Measurements from ENCODE around the gene ELFN1. TPM values are rescaled to one million over a fixed set of nuclear protein-coding genes. Genes with fewer than 3 reads are reported as not detected.

The ELFN1 gene
- total RNA-seq, 4 donors from 2014 or later, result 1.4 to 2.5 (median 1.9) TPM

DNA sequence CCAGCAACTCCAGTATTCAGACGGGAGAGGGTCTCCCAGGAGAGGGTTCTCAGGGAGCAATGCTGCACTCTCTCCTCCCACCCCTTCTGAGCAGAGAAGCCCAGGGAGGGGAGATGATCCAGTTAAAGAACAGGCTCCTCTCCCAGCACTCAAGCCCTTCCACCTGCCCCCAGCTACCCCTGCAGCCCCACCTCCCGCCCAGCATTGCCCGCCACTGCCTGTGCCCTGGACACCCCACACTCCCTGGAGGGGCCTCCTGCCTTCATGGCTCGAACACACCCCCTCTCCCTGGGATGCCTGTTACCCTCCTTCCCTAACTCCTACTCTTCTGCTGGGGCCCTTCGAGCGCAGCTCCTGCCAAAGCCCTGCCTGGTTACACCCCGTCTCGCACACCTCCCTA lies 66.8 kb downstream of the ELFN1 start:
- no peak overlapping the region for H3K27ac ChIP-seq
- no peak overlapping the region for H3K4me3 ChIP-seq
- H3K36me3 ChIP-seq, result no peaks in the 10 kb centered on the region
- H3K9me3 ChIP-seq, result no peaks in the 10 kb centered on the region
- DNase-seq (ENCODE audit: low spot score in 2 of 2), result no peak
- WGBS, result 84% methylated on average over 8 of the region's 8 CpGs
- H3K4me1 ChIP-seq, result no peaks in the 10 kb centered on the region
- peaks cover 46% of the 10 kb centered on the region for H3K27me3 ChIP-seq
- TF ChIP-seq CTCF (IDR thresholded peaks at IDR 0.05), result no peak
- TF ChIP-seq EP300 (IDR thresholded peaks at IDR 0.05), result no peak
- TF ChIP-seq POLR2A (IDR thresholded peaks at IDR 0.05), result no peak
- TF ChIP-seq POLR2AphosphoS5 (IDR thresholded peaks at IDR 0.05), result no peak

GRCh38 chr7:1737523-1737922 lies 67.4 kb downstream of the ELFN1 start:
- DNase-seq (ENCODE audit: low spot score in 2 of 2), result no peak
- Histone ChIP-seq H3K27me3 (peaks cover 49% of the 10 kb centered on the region), H3K4me3 (no peak overlapping the region), H3K36me3 (no peaks in the 10 kb centered on the region), H3K4me1 (peaks cover 4% of the 10 kb centered on the region), H3K27ac (no peak overlapping the region), H3K9me3 (no peaks in the 10 kb centered on the region)
- TF ChIP-seq EP300 (IDR thresholded peaks at IDR 0.05) (no peak), CTCF (IDR thresholded peaks at IDR 0.05) (no peak), POLR2AphosphoS5 (IDR thresholded peaks at IDR 0.05) (no peak), POLR2A (IDR thresholded peaks at IDR 0.05) (no peak)
- 96% methylated on average over 10 of the region's 10 CpGs for WGBS

- no peaks in the 10 kb centered on the region for H3K36me3 ChIP-seq
- H3K4me1 ChIP-seq, result peaks cover 8% of the 10 kb centered on the region
- H3K4me3 ChIP-seq, result no peak overlapping the region
- no peaks in the 10 kb centered on the region for H3K9me3 ChIP-seq
- WGBS, result 90% methylated on average over 5 of the region's 20 CpGs
- no peak for TF ChIP-seq CTCF (IDR thresholded peaks at IDR 0.05)
- no peak for TF ChIP-seq EP300 (IDR thresholded peaks at IDR 0.05)
- TF ChIP-seq POLR2A (IDR thresholded peaks at IDR 0.05), result no peak
- no peak for TF ChIP-seq POLR2AphosphoS5 (IDR thresholded peaks at IDR 0.05)
- H3K27ac ChIP-seq, result no peak overlapping the region
- DNase-seq (ENCODE audit: low spot score in 2 of 2), result no peak
- H3K27me3 ChIP-seq, result peaks cover 49% of the 10 kb centered on the region
Observed at GRCh38 chr7:1737956-1738355, 67.9 kb downstream of the ELFN1 start.

DNA sequence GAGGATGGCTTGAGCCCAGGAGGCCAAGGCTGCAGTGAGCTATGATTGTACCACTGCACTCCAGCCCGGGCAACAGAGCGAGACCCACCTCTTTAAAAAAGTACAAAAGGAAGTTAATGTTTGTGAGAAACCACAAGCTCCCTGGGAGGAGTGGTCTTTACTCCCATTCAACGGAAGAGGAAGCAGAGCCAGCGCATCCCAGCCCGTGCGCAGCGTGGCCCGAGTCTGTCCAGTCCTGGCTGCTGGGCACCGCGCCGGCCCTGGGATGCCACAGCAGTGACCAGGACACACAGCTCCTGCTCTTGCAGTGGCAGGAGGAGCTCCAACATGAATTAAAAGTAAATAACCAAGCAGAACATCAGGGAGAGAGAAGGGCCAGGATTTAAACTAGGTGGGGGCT lies 68.4 kb downstream of the ELFN1 start:
- 73% methylated on average over 9 of the region's 11 CpGs for WGBS
- no peak overlapping the region for H3K27ac ChIP-seq
- peaks cover 52% of the 10 kb centered on the region for H3K27me3 ChIP-seq
- H3K9me3 ChIP-seq, result no peaks in the 10 kb centered on the region
- TF ChIP-seq POLR2AphosphoS5 (IDR thresholded peaks at IDR 0.05) (no peak), EP300 (IDR thresholded peaks at IDR 0.05) (no peak)
- no peak overlapping the region for H3K4me3 ChIP-seq
- no peaks in the 10 kb centered on the region for H3K36me3 ChIP-seq
- DNase-seq (ENCODE audit: low spot score in 2 of 2), result no peak
- H3K4me1 ChIP-seq, result peaks cover 12% of the 10 kb centered on the region

DNA sequence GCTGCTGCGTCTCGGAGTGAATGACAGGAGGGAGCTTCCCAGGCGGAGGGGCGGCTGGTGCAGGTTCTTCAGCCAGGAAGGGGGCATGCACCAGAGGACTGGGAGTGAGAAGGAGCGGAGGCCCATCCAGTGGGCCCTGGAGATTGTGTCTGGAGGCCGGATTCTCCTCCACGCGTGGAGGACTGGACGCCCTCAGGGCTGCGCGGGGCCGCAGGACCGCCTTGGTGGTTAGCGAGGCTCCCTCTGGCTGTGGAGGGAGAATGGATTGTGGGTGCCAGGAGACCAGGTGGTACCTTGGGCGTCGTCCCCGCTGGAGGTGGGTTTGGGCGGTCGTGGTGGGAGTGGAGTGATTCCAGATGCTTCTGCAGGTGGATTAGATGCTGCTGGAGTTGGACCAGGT lies 68.9 kb downstream of the ELFN1 start:
- no peak for TF ChIP-seq POLR2A (IDR thresholded peaks at IDR 0.05)
- no peak for TF ChIP-seq EP300 (IDR thresholded peaks at IDR 0.05)
- no peak for TF ChIP-seq CTCF (IDR thresholded peaks at IDR 0.05)
- TF ChIP-seq POLR2AphosphoS5 (IDR thresholded peaks at IDR 0.05), result no peak
- 86% methylated on average over 19 of the region's 19 CpGs for WGBS
- peaks cover 12% of the 10 kb centered on the region for H3K4me1 ChIP-seq
- no peaks in the 10 kb centered on the region for H3K36me3 ChIP-seq
- no peaks in the 10 kb centered on the region for H3K9me3 ChIP-seq
- no peak for DNase-seq (ENCODE audit: low spot score in 2 of 2)
- H3K27ac ChIP-seq, result no peak overlapping the region
- H3K27me3 ChIP-seq, result peaks cover 54% of the 10 kb centered on the region
- no peak overlapping the region for H3K4me3 ChIP-seq

- DNase-seq (ENCODE audit: low spot score in 2 of 2), result no peak
- H3K4me3 ChIP-seq, result no peak overlapping the region
- WGBS, result 75% methylated on average over 14 of the region's 14 CpGs
- TF ChIP-seq POLR2AphosphoS5 (IDR thresholded peaks at IDR 0.05) (no peak), POLR2A (IDR thresholded peaks at IDR 0.05) (no peak), CTCF (IDR thresholded peaks at IDR 0.05) (no peak), EP300 (IDR thresholded peaks at IDR 0.05) (no peak)
- peaks cover 12% of the 10 kb centered on the region for H3K4me1 ChIP-seq
- peaks cover 49% of the 10 kb centered on the region for H3K27me3 ChIP-seq
- peaks cover 2% of the 10 kb centered on the region for H3K36me3 ChIP-seq
- H3K9me3 ChIP-seq, result no peaks in the 10 kb centered on the region
- no peak overlapping the region for H3K27ac ChIP-seq
Observed at GRCh38 chr7:1739593-1739992, 69.5 kb downstream of the ELFN1 start.
